ENCODE results near the gene PRDM16.

GRCh38 chr1:3456964-3457909, 388.2 kb downstream of the PRDM16 start:
- TF ChIP-seq POLR2A (IDR thresholded peaks at IDR 0.05; ENCODE audit: low read depth, low read length) (no peak), CEBPB (IDR thresholded peaks at IDR 0.05; ENCODE audit: low read depth, low read length) (no peak), BHLHE40 (IDR thresholded peaks at IDR 0.05; ENCODE audit: low read depth, low read length) (no peak)
